Prostate gland (tissue), 2 donors: ENCODE results near the gene CHERP. TPM values are rescaled to one million over a fixed set of nuclear protein-coding genes. Genes with fewer than 3 reads are reported as not detected.
"Not testable (repeated sequence)": the region's sequence is repeated elsewhere in the genome, so short reads cannot be mapped to it uniquely, and the experiment has no call there.

Source experiments
- DNase-seq: peaks from one replicate; pipeline ENCODE4 v3.0.0-alpha.2; 2019; ENCODE audit warnings: low spot score
- H3K27ac ChIP-seq, 2 donors: fragments of 200-600 bp; sonication (generic); 2 replicates each; pipeline ENCODE4 v1.5.1; 2017 to 2019
- H3K27me3 ChIP-seq: fragments of 200-600 bp; sonication (generic); replicated peaks from 2 replicates; pipeline ENCODE4 v1.5.1; 2019; ENCODE audit not compliant: insufficient read depth
- H3K36me3 ChIP-seq, 2 donors: fragments of 200-600 bp; sonication (generic); 1 replicate in 1 of 2; 2 replicates in 1 of 2; pipeline versions ENCODE4 v1.5.1 to v1.8.1; 2017 to 2019
- H3K4me1 ChIP-seq: fragments of 200-600 bp; sonication (generic); replicated peaks from 2 replicates; pipeline ENCODE4 v1.5.1; 2019
- H3K4me3 ChIP-seq, 2 donors: fragments of 200-600 bp; sonication (generic); 2 replicates each; pipeline ENCODE4 v1.5.1; 2017 to 2019
- H3K9me3 ChIP-seq: fragments of 200-600 bp; sonication (generic); 2 replicates; pipeline ENCODE4 v1.5.1; 2017
- CTCF ChIP-seq, 4 experiments: fragments of 200-600 bp in 2 of 4; fragments of 450-650 bp in 2 of 4; sonication (generic) in 2 of 4; IDR thresholded peaks; 1 replicate in 3 of 4; 2 replicates in 1 of 4; pipeline ENCODE4 v1.5.1; 2016 to 2019; ENCODE audit warnings: antibody characterized with exemption in 4 of 4, mild to moderate bottlenecking in 2 of 4, moderate library complexity in 2 of 4
- POLR2A ChIP-seq: fragments of 450-650 bp; IDR thresholded peaks from one replicate; pipeline ENCODE4 v1.6.1; 2016; ENCODE audit warnings: antibody characterized with exemption, mild to moderate bottlenecking
- POLR2AphosphoS5 ChIP-seq: sonication (generic); formaldehyde crosslinking; IDR thresholded peaks from one replicate; pipeline ENCODE4 v1.6.1; 2017; ENCODE audit warnings: antibody characterized with exemption
- WGBS: methylation state at CpG from one replicate; pipeline ENCODE4 v1.1.5; 2018; 5-methylcytosine and 5-hydroxymethylcytosine counted together
- intact Hi-C: fragments of 100-400 bp; cut with DNase I; formaldehyde crosslinking; loops from one replicate; pipeline ENCODE4 v1.14.2; 2022
- total RNA-seq, 2 donors: library from RNA; depleted of rRNA; stranded (reverse); fragments of >200 nt; gene quantifications; one replicate each; pipeline ENCODE4 v1.1.0, GENCODE V29; 2016

CHERP gene
- total RNA-seq, 2 donors from 2014 or later: 20.9 to 32.7 TPM

GRCh38 chr19:16514383-16515019, 27.7 kb downstream of the CHERP start:
- no peaks in the 10 kb centered on the region for H3K27me3 ChIP-seq
- no peak overlapping the region for H3K4me3 ChIP-seq
- DNase-seq: no peak
- H3K4me1 ChIP-seq: peaks cover 5% of the 10 kb centered on the region
- intact Hi-C loops: no loop called here
- no peak for TF ChIP-seq POLR2AphosphoS5
- no peak for TF ChIP-seq POLR2A
- TF ChIP-seq CTCF (IDR thresholded peaks at IDR 0.05): no peak
- no peak overlapping the region for H3K27ac ChIP-seq
- peaks cover 6 to 10% of the 10 kb centered on the region in 2 donors for H3K36me3 ChIP-seq
- no peaks in the 10 kb centered on the region for H3K9me3 ChIP-seq
- WGBS: 91% methylated on average over 23 of the region's 24 CpGs

GRCh38 chr19:16512611-16513010, 29.6 kb downstream of the CHERP start:
- WGBS: 93% methylated on average over 10 of the region's 10 CpGs
- H3K36me3 ChIP-seq: not testable (repeated sequence)

GRCh38 chr19:16509141-16510061, 32.8 kb downstream of the CHERP start:
- Histone ChIP-seq H3K9me3 (no peaks in the 10 kb centered on the region), H3K27ac (peak overlapping the region; percentile 56 to 60), H3K4me3 (no peak overlapping the region), H3K4me1 (peaks cover 5% of the 10 kb centered on the region), H3K36me3 (no peaks in the 10 kb centered on the region), H3K27me3 (no peaks in the 10 kb centered on the region)
- 44% methylated on average over 28 of the region's 28 CpGs for WGBS
- intact Hi-C loops: no loop called here
- peak; percentile 54 for DNase-seq
- TF ChIP-seq POLR2A (no peak), POLR2AphosphoS5 (peak; percentile 30)

More at GRCh38 chr19:16512611-16513010, 29.6 kb downstream of the CHERP start:
- H3K27ac ChIP-seq, intact Hi-C loops, H3K9me3 ChIP-seq, H3K27me3 ChIP-seq, H3K4me1 ChIP-seq, DNase-seq, H3K4me3 ChIP-seq: not testable (repeated sequence)

GRCh38 chr19:16508546-16508945, 33.7 kb downstream of the CHERP start:
- TF ChIP-seq CTCF (IDR thresholded peaks at IDR 0.05) (no peak), POLR2A (no peak), POLR2AphosphoS5 (no peak)
- Histone ChIP-seq H3K4me1 (peaks cover 5% of the 10 kb centered on the region), H3K9me3 (no peaks in the 10 kb centered on the region), H3K4me3 (no peak overlapping the region), H3K27ac (peak overlapping the region; percentile 56 to 60), H3K36me3 (no peaks in the 10 kb centered on the region), H3K27me3 (no peaks in the 10 kb centered on the region)
- WGBS: 95% methylated on average over 5 of the region's 5 CpGs
- no peak for DNase-seq
- intact Hi-C loops: no loop called here

GRCh38 chr19:16506961-16507360, 35.3 kb downstream of the CHERP start:
- Histone ChIP-seq H3K27ac (no peak overlapping the region), H3K4me3 (no peak overlapping the region), H3K9me3 (no peaks in the 10 kb centered on the region), H3K4me1 (peaks cover 5% of the 10 kb centered on the region), H3K36me3 (no peaks in the 10 kb centered on the region), H3K27me3 (no peaks in the 10 kb centered on the region)
- no peak for DNase-seq
- 83% methylated on average over 6 of the region's 6 CpGs for WGBS
- no peak for TF ChIP-seq POLR2AphosphoS5
- no peak for TF ChIP-seq CTCF (IDR thresholded peaks at IDR 0.05)
- no peak for TF ChIP-seq POLR2A
- intact Hi-C loops: no loop called here

GRCh38 chr19:16506161-16506560, 36.1 kb downstream of the CHERP start:
- WGBS: 94% methylated on average over 11 of the region's 11 CpGs
- H3K36me3 ChIP-seq, H3K9me3 ChIP-seq, intact Hi-C loops, H3K4me1 ChIP-seq, H3K27me3 ChIP-seq, H3K27ac ChIP-seq, H3K4me3 ChIP-seq, DNase-seq: not testable (repeated sequence)
